Adrenal gland (tissue), 5 donors: Measurements from ENCODE around the gene ACAD8.

Source experiments
- CTCF ChIP-seq, 6 experiments: fragments of 450-650 bp in 4 of 6; fragments of 200-600 bp in 2 of 6; sonication (generic) in 1 of 6; IDR thresholded peaks; 1 replicate in 5 of 6; 2 replicates in 1 of 6; pipeline versions ENCODE4 v1.5.1 to v1.8.0; 2016 to 2021; ENCODE audit warnings: antibody characterized with exemption in 6 of 6, mild to moderate bottlenecking in 2 of 6, moderate library complexity in 1 of 6
- POLR2A ChIP-seq, 2 donors: fragments of 450-650 bp; IDR thresholded peaks; one replicate each; pipeline ENCODE4 v1.6.1; 2017; ENCODE audit warnings: antibody characterized with exemption in 2 of 2, mild to moderate bottlenecking in 2 of 2, moderate library complexity in 1 of 2
- donor health status: DM: no; HTN: no; CAD: no.

GRCh38 chr11:134240592-134240991 lies 12.8 kb upstream of the ACAD8 start:
- TF ChIP-seq CTCF (IDR thresholded peaks at IDR 0.05) (no peak), POLR2A (IDR thresholded peaks at IDR 0.05) (no peak)
